NB4 (cell line): ENCODE results near the gene DCAF17.

Experiments used
- DNase-seq: peaks from one replicate; pipeline ENCODE4 v3.0.0; 2010; ENCODE audit warnings: low read depth
- H3K4me3 ChIP-seq: one replicate; pipeline ENCODE4 v1.5.1; 2011; ENCODE audit warnings: mild to moderate bottlenecking, low read depth, low read length, moderate library complexity
- CTCF ChIP-seq: IDR thresholded peaks from one replicate; pipeline ENCODE4 v1.5.1; 2012; ENCODE audit warnings: low read depth, low read length
- MYC ChIP-seq: IDR thresholded peaks from 2 replicates; pipeline ENCODE4 v1.6.1; 2011; ENCODE audit warnings: low read depth, low read length
- POLR2A ChIP-seq: IDR thresholded peaks from 2 replicates; pipeline ENCODE4 v1.6.1; 2011; ENCODE audit warnings: mild to moderate bottlenecking; ENCODE audit not compliant: insufficient read length; ENCODE audit errors: extremely low read depth
- TF ChIP-seq, protein P1 (sequence below): IDR thresholded peaks from 2 replicates; pipeline ENCODE4 v1.6.1; 2011; ENCODE audit warnings: low read depth, low read length

DCAF17 gene

DNA sequence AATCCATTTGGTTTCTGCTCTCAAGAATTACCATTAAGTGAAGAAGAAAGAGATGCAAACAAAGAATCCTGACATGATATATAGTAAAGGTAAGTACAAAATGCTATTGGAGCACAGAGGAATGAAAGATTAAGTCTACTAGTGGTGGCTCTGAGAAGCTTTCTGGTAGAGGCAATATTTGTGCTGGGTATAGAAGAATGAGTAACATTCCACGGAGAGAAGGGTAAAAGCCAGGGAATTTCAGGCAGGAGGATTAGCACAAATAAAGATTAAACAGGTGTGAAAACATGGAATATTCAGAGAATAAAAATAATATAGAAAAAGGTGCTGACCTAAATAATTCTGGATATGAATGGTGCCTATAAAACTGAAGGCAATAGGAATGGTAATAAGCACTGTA is 32.1 kb upstream of the DCAF17 start:
- no peak overlapping the region for H3K4me3 ChIP-seq
- TF ChIP-seq, protein P1, sequence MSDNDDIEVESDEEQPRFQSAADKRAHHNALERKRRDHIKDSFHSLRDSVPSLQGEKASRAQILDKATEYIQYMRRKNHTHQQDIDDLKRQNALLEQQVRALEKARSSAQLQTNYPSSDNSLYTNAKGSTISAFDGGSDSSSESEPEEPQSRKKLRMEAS = no peak
- TF ChIP-seq MYC (no peak), CTCF (no peak), POLR2A (no peak)
- DNase-seq = no peak

DNA sequence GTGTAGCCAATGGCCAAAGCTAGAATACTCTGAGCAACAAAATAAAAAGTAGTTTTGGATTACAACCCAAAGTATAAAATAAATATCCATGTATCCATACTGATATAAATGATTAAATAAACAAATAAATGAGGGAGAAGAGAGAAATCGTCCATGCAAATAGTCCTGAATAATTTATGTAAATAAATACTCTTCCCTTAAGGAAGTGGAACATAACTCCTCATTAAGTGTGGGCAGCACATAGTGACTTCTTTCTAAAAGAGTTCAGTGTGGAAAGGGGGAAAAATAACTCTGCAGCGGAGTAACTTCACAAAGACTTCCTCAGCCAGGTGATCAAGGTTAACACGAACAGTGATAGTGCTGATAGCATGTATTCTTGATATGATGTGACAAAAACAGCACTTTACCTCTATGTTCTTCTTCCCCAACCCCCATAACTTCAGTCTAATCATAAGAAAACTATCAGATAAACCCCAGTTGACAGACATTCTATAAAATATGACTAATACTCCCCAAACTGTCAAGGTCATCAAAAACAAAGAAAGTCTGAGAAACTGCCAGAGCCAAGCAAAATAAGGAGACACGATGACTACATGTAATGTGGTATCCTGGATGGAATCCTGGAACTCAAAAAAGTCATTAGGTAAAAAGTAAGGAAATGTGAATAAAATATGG is 31.0 kb upstream of the DCAF17 start:
- TF ChIP-seq MYC (no peak), CTCF (no peak), POLR2A (no peak)
- TF ChIP-seq, protein P1 = no peak
- no peak overlapping the region for H3K4me3 ChIP-seq
- DNase-seq = no peak

DNA sequence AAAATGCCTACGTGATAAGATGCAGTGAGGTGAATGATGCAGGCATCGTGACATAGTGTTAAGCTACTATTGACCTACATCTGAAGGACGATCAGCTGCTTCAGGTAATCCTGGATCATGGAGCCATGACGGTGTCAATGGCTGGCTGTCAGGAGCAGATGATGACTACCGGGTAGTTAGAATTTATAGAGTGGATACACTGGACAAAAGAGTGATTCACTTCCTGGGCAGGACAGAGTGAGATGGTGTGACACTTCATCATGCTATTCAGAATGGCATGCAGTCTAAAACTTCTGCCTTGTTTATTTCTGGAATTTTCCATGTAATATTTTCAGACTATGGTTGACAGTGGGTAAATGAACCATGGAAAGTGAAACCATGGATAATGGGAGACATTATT is 29.8 kb upstream of the DCAF17 start:
- TF ChIP-seq, protein P1 = no peak
- TF ChIP-seq MYC (no peak), POLR2A (no peak)
- no peak for DNase-seq

DNA sequence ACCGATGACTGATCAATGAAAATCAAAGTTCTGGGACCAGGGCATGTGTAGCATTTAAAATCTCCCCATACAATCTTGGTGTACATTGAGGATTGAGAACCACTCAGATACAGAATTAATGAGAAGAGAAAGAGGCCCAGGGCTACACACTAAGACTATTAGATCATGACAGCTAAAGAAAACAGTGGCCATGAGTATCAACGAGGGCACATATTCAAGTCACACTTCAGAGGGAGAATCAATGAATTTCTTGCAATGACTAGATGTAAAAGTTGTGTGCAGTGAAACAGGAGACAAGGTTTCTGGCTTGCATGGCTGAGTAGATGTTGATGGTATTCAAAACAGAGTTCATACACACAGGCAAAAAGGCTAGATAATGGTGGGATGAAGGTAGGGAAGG is 29.3 kb upstream of the DCAF17 start:
- no peak overlapping the region for H3K4me3 ChIP-seq
- no peak for TF ChIP-seq MYC
- no peak for TF ChIP-seq CTCF
- TF ChIP-seq, protein P1 = no peak
- no peak for TF ChIP-seq POLR2A

More for the DNA sequence above, 29.8 kb upstream of the DCAF17 start:
- H3K4me3 ChIP-seq = no peak overlapping the region

GRCh38 chr2:171405546-171405945 is 28.5 kb upstream of the DCAF17 start:
- no peak overlapping the region for H3K4me3 ChIP-seq
- TF ChIP-seq, protein P1 = no peak
- TF ChIP-seq POLR2A (no peak), CTCF (no peak), MYC (no peak)
- DNase-seq = no peak

More for the DNA sequence above, 29.3 kb upstream of the DCAF17 start:
- no peak for DNase-seq

DNA sequence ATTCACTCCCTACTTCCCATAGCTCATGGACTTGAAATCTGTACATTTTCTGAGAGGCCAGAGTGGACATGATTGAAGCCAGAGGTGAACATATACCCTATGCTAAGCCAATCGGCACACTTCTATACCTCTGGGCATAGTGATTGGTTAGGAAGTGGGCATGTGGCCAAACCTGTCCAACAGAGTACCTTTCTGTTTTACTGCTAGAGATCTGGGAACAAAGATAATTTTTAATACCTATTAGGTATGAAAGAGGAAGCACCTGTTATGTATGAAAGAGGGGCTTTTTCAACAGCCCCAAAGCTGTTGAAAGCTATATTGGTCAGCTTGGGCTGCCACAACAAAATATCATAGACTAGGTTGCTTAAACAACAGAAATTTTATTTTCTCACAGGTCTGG is 28.0 kb upstream of the DCAF17 start:
- no peak for DNase-seq
- TF ChIP-seq POLR2A = no peak
- TF ChIP-seq CTCF = no peak
- no peak for TF ChIP-seq MYC
- TF ChIP-seq, protein P1 = no peak
- no peak overlapping the region for H3K4me3 ChIP-seq
